DOHH2 (cell line): ENCODE data around the gene UBE2I.
"Not testable (repeated sequence)": the region's sequence is repeated elsewhere in the genome, so short reads cannot be mapped to it uniquely, and the experiment has no call there.

Experiments used
- H3F3A ChIP-seq: fragments of 200-600 bp; sonication (generic), shearing (Covaris generic); 2 replicates; pipeline ENCODE4 v1.6.0; 2016; ENCODE audit warnings: antibody characterized with exemption, mild to moderate bottlenecking; ENCODE audit not compliant: control insufficient read depth, insufficient read depth
- H3K27ac ChIP-seq: fragments of 200-600 bp; sonication (generic); 2 replicates; pipeline ENCODE4 v1.5.1; 2014; ENCODE audit warnings: low read depth, mild to moderate bottlenecking, low read length, moderate library complexity
- H3K27me3 ChIP-seq: fragments of 200-600 bp; sonication (generic); 2 replicates; pipeline ENCODE4 v1.6.1; 2014; ENCODE audit warnings: mild to moderate bottlenecking, low read length, mixed read lengths; ENCODE audit not compliant: control insufficient read depth
- H3K36me3 ChIP-seq: fragments of 200-600 bp; sonication (generic); 2 replicates; pipeline ENCODE4 v1.6.1; 2014; ENCODE audit warnings: mild to moderate bottlenecking, low read length, moderate library complexity, mixed read lengths; ENCODE audit not compliant: control insufficient read depth
- H3K4me1 ChIP-seq: fragments of 200-600 bp; sonication (generic); 2 replicates; pipeline ENCODE4 v1.6.1; 2014; ENCODE audit warnings: mild to moderate bottlenecking, low read length, mixed read lengths; ENCODE audit not compliant: control insufficient read depth
- H3K4me2 ChIP-seq: fragments of 200-600 bp; sonication (generic); 2 replicates; pipeline ENCODE4 v1.6.0; 2014; ENCODE audit warnings: mild to moderate bottlenecking, low read length, moderate library complexity
- H3K4me3 ChIP-seq: fragments of 200-600 bp; sonication (generic); 2 replicates; pipeline ENCODE4 v1.5.1; 2014; ENCODE audit warnings: mild to moderate bottlenecking, low read length, mixed read lengths
- H3K79me2 ChIP-seq: fragments of 200-600 bp; sonication (generic); 2 replicates; pipeline ENCODE4 v1.6.1; 2014; ENCODE audit warnings: mild to moderate bottlenecking, low read length, mixed read lengths; ENCODE audit not compliant: control insufficient read depth
- H3K9me2 ChIP-seq: fragments of 200-600 bp; sonication (generic); replicated peaks from 2 replicates; pipeline ENCODE4 v1.6.1; 2014; ENCODE audit warnings: mild to moderate bottlenecking, low read length, mixed read lengths; ENCODE audit not compliant: control insufficient read depth
- H3K9me3 ChIP-seq: fragments of 200-600 bp; sonication (generic); 2 replicates; pipeline ENCODE4 v1.6.1; 2014; ENCODE audit warnings: antibody characterized with exemption, low read length, mixed read lengths; ENCODE audit not compliant: control insufficient read depth, insufficient read depth
- H4K20me1 ChIP-seq: fragments of 200-600 bp; sonication (generic); 2 replicates; pipeline ENCODE4 v1.6.0; 2014; ENCODE audit warnings: low read depth, mild to moderate bottlenecking, antibody characterized with exemption, low read length, moderate library complexity; ENCODE audit not compliant: control insufficient read depth, insufficient read depth
- EZH2phosphoT487 ChIP-seq: fragments of 200-600 bp; sonication (generic); IDR thresholded peaks from 2 replicates; pipeline ENCODE4 v1.6.1; 2017; ENCODE audit warnings: borderline replicate concordance, mild to moderate bottlenecking, antibody characterized with exemption, low read length, moderate library complexity, mixed read lengths
- TF ChIP-seq, protein P1 (sequence below): fragments of 200-600 bp; sonication (generic); IDR thresholded peaks from one replicate; pipeline ENCODE4 v1.5.1; 2014; ENCODE audit warnings: antibody characterized with exemption, mild to moderate bottlenecking, low read depth, low read length; ENCODE audit not compliant: poor library complexity, severe bottlenecking

UBE2I gene

DNA sequence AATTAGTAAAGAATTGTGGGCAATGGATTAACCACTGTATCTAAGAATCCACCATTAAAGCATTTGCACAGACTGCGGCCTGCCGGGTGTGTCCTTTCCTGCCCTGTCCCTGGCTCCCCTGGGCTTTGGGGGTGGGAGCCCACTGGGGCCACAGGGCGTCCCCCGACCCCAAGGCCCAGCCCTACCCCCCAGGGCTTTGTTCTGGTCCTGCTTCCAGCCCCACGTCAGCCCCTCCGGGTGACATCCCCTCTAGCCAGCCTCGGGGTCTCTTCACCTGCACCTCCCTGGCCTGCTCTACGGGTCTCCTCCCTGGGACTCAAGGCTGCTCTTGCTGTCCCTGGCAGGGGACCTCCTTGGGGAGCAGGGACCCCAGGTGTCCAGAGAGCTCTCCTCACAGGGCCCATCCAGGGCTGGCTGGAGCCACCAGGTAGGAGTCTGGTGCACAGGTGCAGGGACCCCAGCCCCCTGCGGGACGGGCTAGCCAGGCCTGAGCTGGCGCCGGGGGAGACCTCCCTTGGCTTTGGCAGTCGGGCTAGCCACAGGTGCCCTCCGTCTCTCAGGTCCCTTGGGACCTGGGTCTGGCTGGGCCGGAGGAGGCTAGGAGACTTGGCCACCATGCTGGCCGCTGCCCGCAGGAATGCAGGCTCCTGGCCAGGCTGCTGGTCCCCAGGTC, 17.6 kb downstream of the UBE2I start:
- Histone ChIP-seq H3K27me3 (peaks cover 6% of the 10 kb centered on the region), H3F3A (peaks cover 4% of the 10 kb centered on the region), H3K4me3 (no peak overlapping the region), H3K9me2 (no peaks in the 10 kb centered on the region), H3K27ac (no peak overlapping the region), H4K20me1 (no peaks in the 10 kb centered on the region), H3K79me2 (no peaks in the 10 kb centered on the region), H3K36me3 (peaks cover 15% of the 10 kb centered on the region; the same call in 1 of the 2 replicates), H3K4me2 (no peak overlapping the region), H3K9me3 (peaks cover 7% of the 10 kb centered on the region; the same call in 1 of the 2 replicates), H3K4me1 (peaks cover 10% of the 10 kb centered on the region)
- TF ChIP-seq, protein P1, sequence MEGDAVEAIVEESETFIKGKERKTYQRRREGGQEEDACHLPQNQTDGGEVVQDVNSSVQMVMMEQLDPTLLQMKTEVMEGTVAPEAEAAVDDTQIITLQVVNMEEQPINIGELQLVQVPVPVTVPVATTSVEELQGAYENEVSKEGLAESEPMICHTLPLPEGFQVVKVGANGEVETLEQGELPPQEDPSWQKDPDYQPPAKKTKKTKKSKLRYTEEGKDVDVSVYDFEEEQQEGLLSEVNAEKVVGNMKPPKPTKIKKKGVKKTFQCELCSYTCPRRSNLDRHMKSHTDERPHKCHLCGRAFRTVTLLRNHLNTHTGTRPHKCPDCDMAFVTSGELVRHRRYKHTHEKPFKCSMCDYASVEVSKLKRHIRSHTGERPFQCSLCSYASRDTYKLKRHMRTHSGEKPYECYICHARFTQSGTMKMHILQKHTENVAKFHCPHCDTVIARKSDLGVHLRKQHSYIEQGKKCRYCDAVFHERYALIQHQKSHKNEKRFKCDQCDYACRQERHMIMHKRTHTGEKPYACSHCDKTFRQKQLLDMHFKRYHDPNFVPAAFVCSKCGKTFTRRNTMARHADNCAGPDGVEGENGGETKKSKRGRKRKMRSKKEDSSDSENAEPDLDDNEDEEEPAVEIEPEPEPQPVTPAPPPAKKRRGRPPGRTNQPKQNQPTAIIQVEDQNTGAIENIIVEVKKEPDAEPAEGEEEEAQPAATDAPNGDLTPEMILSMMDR = no peak
- no peak for TF ChIP-seq EZH2phosphoT487

DNA sequence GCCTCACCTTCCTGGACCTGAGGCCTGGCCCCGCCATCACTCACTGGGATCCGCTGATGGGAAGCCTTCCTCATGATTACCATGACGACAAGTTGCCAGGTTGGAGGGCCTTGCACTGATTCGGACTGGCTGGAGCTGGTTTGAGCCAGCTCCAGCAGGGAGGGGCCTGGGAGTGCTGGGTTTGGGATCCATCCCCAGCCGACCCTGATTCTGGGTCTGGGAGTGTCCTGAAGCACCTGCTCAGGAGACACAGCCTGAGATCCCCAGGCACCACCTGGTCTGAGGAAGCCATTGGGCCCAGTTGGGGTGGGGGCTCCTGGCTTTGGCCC, 18.1 kb downstream of the UBE2I start:
- no peak overlapping the region for H3K4me2 ChIP-seq
- H3F3A ChIP-seq = peaks cover 4% of the 10 kb centered on the region
- no peak overlapping the region for H3K4me3 ChIP-seq
- no peaks in the 10 kb centered on the region for H3K79me2 ChIP-seq
- TF ChIP-seq EZH2phosphoT487 = no peak
- TF ChIP-seq, protein P1 = no peak
- no peaks in the 10 kb centered on the region for H4K20me1 ChIP-seq
- peaks cover 15% of the 10 kb centered on the region; the same call in 1 of the 2 replicates for H3K36me3 ChIP-seq
- peaks cover 7% of the 10 kb centered on the region; the same call in 1 of the 2 replicates for H3K9me3 ChIP-seq
- no peaks in the 10 kb centered on the region for H3K9me2 ChIP-seq
- H3K27ac ChIP-seq = no peak overlapping the region
- peaks cover 14% of the 10 kb centered on the region for H3K4me1 ChIP-seq
- H3K27me3 ChIP-seq = peaks cover 10% of the 10 kb centered on the region

DNA sequence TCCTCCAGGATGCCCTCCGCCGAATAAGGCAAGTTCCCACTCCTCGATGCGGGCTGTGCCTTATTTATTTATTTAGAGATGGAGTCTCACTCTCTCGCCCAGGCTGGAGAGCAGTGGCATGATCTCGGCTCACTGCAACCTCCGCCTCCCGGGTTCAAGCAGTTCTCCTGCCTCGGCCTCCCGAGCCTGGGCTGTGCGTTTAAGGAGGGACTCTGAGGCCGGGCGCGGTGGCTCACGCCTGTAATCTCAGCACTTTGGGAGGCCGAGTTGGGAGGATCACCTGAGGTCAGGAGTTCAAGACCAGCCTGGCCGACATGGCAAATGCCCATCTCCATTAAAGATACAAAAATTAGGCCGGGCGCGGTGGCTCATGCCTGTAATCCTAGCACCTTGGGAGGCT, 18.7 kb downstream of the UBE2I start:
- not testable (repeated sequence) for H3F3A ChIP-seq, H4K20me1 ChIP-seq
- peaks cover 14% of the 10 kb centered on the region for H3K4me1 ChIP-seq

DNA sequence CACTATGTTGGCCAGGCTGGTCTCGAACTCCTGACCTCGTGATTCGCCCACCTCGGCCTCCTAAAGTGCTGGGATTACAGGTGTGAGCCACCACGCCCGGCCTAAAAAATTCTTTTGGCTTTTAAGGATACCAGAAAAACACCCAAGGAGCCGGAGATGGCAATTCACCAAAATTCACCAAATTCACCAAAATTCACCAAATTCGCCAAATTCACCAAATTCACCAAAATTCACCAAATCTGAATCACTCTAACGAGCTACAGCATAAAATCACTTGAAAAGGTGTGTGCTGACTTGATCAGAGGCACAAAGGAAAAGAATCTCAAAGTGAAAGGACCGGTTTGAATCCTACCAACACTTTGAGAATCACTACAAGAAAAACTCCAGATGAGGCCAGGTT, 19.5 kb downstream of the UBE2I start:
- H4K20me1 ChIP-seq, H3K27ac ChIP-seq, H3K36me3 ChIP-seq, H3K79me2 ChIP-seq, H3K9me3 ChIP-seq, H3K9me2 ChIP-seq, H3K4me2 ChIP-seq, H3K4me3 ChIP-seq, H3F3A ChIP-seq: not testable (repeated sequence)
- H3K27me3 ChIP-seq = peaks cover 11% of the 10 kb centered on the region
- H3K4me1 ChIP-seq = peaks cover 14% of the 10 kb centered on the region

More for the DNA sequence above, 18.7 kb downstream of the UBE2I start:
- not testable (repeated sequence) for H3K27ac ChIP-seq, H3K4me3 ChIP-seq, H3K4me2 ChIP-seq, H3K27me3 ChIP-seq, H3K79me2 ChIP-seq, H3K9me2 ChIP-seq, H3K9me3 ChIP-seq
- H3K36me3 ChIP-seq = peaks cover 15% of the 10 kb centered on the region; the same call in 1 of the 2 replicates
